Neural cell (in vitro differentiated cells): ENCODE measurements around the gene SOX12. TPM values are rescaled to one million over a fixed set of nuclear protein-coding genes. Genes with fewer than 3 reads are reported as not detected.

Source experiments
- H2AFZ ChIP-seq: fragments of 200-600, 300-800 bp; sonication (generic), shearing (Covaris generic); 2 replicates; pipeline ENCODE4 v1.6.0; 2014; ENCODE audit warnings: low read depth, mild to moderate bottlenecking, antibody characterized with exemption, low read length, moderate library complexity
- H3F3A ChIP-seq: fragments of 200-600 bp; shearing (Covaris generic); 2 replicates; pipeline ENCODE4 v1.6.1; 2016; ENCODE audit warnings: mild to moderate bottlenecking, moderate library complexity, mixed read lengths, antibody characterized with exemption, low read length; ENCODE audit not compliant: insufficient read depth, poor library complexity, severe bottlenecking
- H3K27ac ChIP-seq: fragments of 200-600, 300-800 bp; sonication (generic), shearing (Covaris generic); 2 replicates; pipeline ENCODE4 v1.5.1; 2014; ENCODE audit warnings: mild to moderate bottlenecking, low read length, moderate library complexity
- H3K27me3 ChIP-seq: fragments of 300-800, 200-600 bp; sonication (generic), shearing (Covaris generic); 2 replicates; pipeline ENCODE4 v1.6.0; 2014; ENCODE audit warnings: mild to moderate bottlenecking, low read depth, low read length, moderate library complexity; ENCODE audit not compliant: insufficient read depth
- H3K36me3 ChIP-seq: fragments of 300-800, 200-600 bp; sonication (generic), shearing (Covaris generic); 2 replicates; pipeline ENCODE4 v1.5.1; 2014; ENCODE audit warnings: mild to moderate bottlenecking, antibody characterized with exemption, low read length, moderate library complexity; ENCODE audit not compliant: insufficient read depth
- H3K4me2 ChIP-seq: fragments of 300-800, 200-600 bp; sonication (generic), shearing (Covaris generic); 2 replicates; pipeline ENCODE4 v1.6.0; 2014; ENCODE audit warnings: mild to moderate bottlenecking, low read length
- H3K4me3 ChIP-seq: fragments of 300-800, 200-600 bp; sonication (generic), shearing (Covaris generic); 2 replicates; pipeline ENCODE4 v1.5.1; 2014; ENCODE audit warnings: mild to moderate bottlenecking, low read length, moderate library complexity
- H3K79me2 ChIP-seq: fragments of 200-600 bp; shearing (Covaris generic); replicated peaks from 2 replicates; pipeline ENCODE4 v1.6.0; 2014; ENCODE audit warnings: mild to moderate bottlenecking, low read length, moderate library complexity; ENCODE audit not compliant: insufficient read depth
- H3K9ac ChIP-seq: fragments of 300-800, 200-600 bp; sonication (generic), shearing (Covaris generic); 2 replicates; pipeline ENCODE4 v1.6.1; 2016; ENCODE audit warnings: mild to moderate bottlenecking, low read length, mixed read lengths
- H3K9me2 ChIP-seq: fragments of 200-600 bp; shearing (Covaris generic); 2 replicates; pipeline ENCODE4 v1.6.1; 2016; ENCODE audit warnings: mild to moderate bottlenecking, low read length, mixed read lengths; ENCODE audit not compliant: insufficient read depth
- H3K9me3 ChIP-seq: fragments of 200-600, 300-800 bp; sonication (generic), shearing (Covaris generic); 2 replicates; pipeline ENCODE4 v1.6.1; 2016; ENCODE audit warnings: mild to moderate bottlenecking, mixed run types, low read length, moderate library complexity, mixed read lengths
- H4K20me1 ChIP-seq: fragments of 200-600 bp; shearing (Covaris generic); 2 replicates; pipeline ENCODE4 v1.6.1; 2016; ENCODE audit warnings: mild to moderate bottlenecking, mixed run types; ENCODE audit not compliant: insufficient read depth
- EP300 ChIP-seq: fragments of 450-650 bp; conservative IDR thresholded peaks from 2 replicates; pipeline ENCODE4 v1.6.1; 2014; ENCODE audit warnings: antibody characterized with exemption, mild to moderate bottlenecking, moderate library complexity; ENCODE audit not compliant: poor library complexity, severe bottlenecking
- EZH2 ChIP-seq: fragments of 200-600, 300-800 bp; shearing (Covaris generic), sonication (generic); IDR thresholded peaks from 2 replicates; pipeline ENCODE4 v1.6.1; 2014; ENCODE audit warnings: antibody characterized with exemption, low read length, borderline replicate concordance, mild to moderate bottlenecking; ENCODE audit not compliant: insufficient read depth, poor library complexity, severe bottlenecking
- MXI1 ChIP-seq: fragments of 450-650 bp; conservative IDR thresholded peaks from 2 replicates; pipeline ENCODE4 v1.6.1; 2014; ENCODE audit warnings: antibody characterized with exemption, mild to moderate bottlenecking; ENCODE audit not compliant: poor library complexity, severe bottlenecking
- POLR2AphosphoS5 ChIP-seq: IDR thresholded peaks from 2 replicates; pipeline ENCODE4 v1.6.1; 2012
- RAD21 ChIP-seq: fragments of 450-650 bp; conservative IDR thresholded peaks from 2 replicates; pipeline ENCODE4 v1.6.1; 2014; ENCODE audit warnings: antibody characterized with exemption, mild to moderate bottlenecking, moderate library complexity
- SMC3 ChIP-seq: fragments of 450-650 bp; conservative IDR thresholded peaks from 2 replicates; pipeline ENCODE4 v1.6.1; 2014; ENCODE audit warnings: antibody characterized with exemption, mild to moderate bottlenecking, moderate library complexity; ENCODE audit not compliant: poor library complexity
- TAF1 ChIP-seq: IDR thresholded peaks from 2 replicates; pipeline ENCODE4 v1.6.1; 2012; ENCODE audit warnings: low read depth
- polyA plus RNA-seq: library from polyadenylated mRNA; depleted of rRNA; stranded (reverse); fragments of >200 nt; gene quantifications from 2 replicates; pipeline ENCODE4 v1.2.3, GENCODE V29; 2014
- TF ChIP-seq, protein P1 (sequence below): fragments of 450-650 bp; IDR thresholded peaks from 2 replicates; pipeline ENCODE4 v1.5.1; 2014; ENCODE audit warnings: antibody characterized with exemption, mild to moderate bottlenecking, moderate library complexity; ENCODE audit not compliant: poor library complexity, severe bottlenecking
- TF ChIP-seq, protein P2 (sequence below): IDR thresholded peaks from 2 replicates; pipeline ENCODE4 v1.6.1; 2012; ENCODE audit warnings: borderline replicate concordance

SOX12 gene
- polyA plus RNA-seq, 1 donor from 2014 or later = 6.8 TPM

- Histone ChIP-seq H3K27me3 (no peaks in the 10 kb centered on the region), H3K4me3 (no peak overlapping the region), H2AFZ (no peak overlapping the region), H3K9ac (no peak overlapping the region), H3K9me2 (no peaks in the 10 kb centered on the region), H3K36me3 (no peaks in the 10 kb centered on the region), H4K20me1 (no peaks in the 10 kb centered on the region), H3K27ac (no peak overlapping the region), H3K4me2 (no peak overlapping the region), H3K79me2 (no peaks in the 10 kb centered on the region), H3F3A (no peaks in the 10 kb centered on the region), H3K9me3 (no peaks in the 10 kb centered on the region)
- TF ChIP-seq, protein P1, sequence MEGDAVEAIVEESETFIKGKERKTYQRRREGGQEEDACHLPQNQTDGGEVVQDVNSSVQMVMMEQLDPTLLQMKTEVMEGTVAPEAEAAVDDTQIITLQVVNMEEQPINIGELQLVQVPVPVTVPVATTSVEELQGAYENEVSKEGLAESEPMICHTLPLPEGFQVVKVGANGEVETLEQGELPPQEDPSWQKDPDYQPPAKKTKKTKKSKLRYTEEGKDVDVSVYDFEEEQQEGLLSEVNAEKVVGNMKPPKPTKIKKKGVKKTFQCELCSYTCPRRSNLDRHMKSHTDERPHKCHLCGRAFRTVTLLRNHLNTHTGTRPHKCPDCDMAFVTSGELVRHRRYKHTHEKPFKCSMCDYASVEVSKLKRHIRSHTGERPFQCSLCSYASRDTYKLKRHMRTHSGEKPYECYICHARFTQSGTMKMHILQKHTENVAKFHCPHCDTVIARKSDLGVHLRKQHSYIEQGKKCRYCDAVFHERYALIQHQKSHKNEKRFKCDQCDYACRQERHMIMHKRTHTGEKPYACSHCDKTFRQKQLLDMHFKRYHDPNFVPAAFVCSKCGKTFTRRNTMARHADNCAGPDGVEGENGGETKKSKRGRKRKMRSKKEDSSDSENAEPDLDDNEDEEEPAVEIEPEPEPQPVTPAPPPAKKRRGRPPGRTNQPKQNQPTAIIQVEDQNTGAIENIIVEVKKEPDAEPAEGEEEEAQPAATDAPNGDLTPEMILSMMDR = no peak
- TF ChIP-seq POLR2AphosphoS5 (no peak), SMC3 (no peak), TAF1 (no peak)
These were observed 48.0 kb downstream of the SOX12 start for GRCh38 chr20:373171-373890.

GRCh38 chr20:375265-375889 lies 50.0 kb downstream of the SOX12 start:
- no peak overlapping the region for H3K4me2 ChIP-seq

More at GRCh38 chr20:375265-375889, 50.0 kb downstream of the SOX12 start:
- H3K27me3 ChIP-seq = no peaks in the 10 kb centered on the region
- no peaks in the 10 kb centered on the region for H3K9me3 ChIP-seq
- H3K9ac ChIP-seq = no peak overlapping the region
- H3K36me3 ChIP-seq = no peaks in the 10 kb centered on the region
- no peaks in the 10 kb centered on the region for H4K20me1 ChIP-seq
- no peaks in the 10 kb centered on the region for H3F3A ChIP-seq
- H3K79me2 ChIP-seq = no peaks in the 10 kb centered on the region
- no peaks in the 10 kb centered on the region for H3K9me2 ChIP-seq
- no peak overlapping the region for H2AFZ ChIP-seq
- H3K27ac ChIP-seq = no peak overlapping the region
- TF ChIP-seq EP300 = no peak
- TF ChIP-seq, protein P2, sequence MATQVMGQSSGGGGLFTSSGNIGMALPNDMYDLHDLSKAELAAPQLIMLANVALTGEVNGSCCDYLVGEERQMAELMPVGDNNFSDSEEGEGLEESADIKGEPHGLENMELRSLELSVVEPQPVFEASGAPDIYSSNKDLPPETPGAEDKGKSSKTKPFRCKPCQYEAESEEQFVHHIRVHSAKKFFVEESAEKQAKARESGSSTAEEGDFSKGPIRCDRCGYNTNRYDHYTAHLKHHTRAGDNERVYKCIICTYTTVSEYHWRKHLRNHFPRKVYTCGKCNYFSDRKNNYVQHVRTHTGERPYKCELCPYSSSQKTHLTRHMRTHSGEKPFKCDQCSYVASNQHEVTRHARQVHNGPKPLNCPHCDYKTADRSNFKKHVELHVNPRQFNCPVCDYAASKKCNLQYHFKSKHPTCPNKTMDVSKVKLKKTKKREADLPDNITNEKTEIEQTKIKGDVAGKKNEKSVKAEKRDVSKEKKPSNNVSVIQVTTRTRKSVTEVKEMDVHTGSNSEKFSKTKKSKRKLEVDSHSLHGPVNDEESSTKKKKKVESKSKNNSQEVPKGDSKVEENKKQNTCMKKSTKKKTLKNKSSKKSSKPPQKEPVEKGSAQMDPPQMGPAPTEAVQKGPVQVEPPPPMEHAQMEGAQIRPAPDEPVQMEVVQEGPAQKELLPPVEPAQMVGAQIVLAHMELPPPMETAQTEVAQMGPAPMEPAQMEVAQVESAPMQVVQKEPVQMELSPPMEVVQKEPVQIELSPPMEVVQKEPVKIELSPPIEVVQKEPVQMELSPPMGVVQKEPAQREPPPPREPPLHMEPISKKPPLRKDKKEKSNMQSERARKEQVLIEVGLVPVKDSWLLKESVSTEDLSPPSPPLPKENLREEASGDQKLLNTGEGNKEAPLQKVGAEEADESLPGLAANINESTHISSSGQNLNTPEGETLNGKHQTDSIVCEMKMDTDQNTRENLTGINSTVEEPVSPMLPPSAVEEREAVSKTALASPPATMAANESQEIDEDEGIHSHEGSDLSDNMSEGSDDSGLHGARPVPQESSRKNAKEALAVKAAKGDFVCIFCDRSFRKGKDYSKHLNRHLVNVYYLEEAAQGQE = no peak
- no peak for TF ChIP-seq RAD21
- no peak for TF ChIP-seq MXI1
- TF ChIP-seq SMC3 = no peak
- TF ChIP-seq, protein P1 = no peak
- TF ChIP-seq POLR2AphosphoS5 = no peak
- no peak for TF ChIP-seq TAF1
- TF ChIP-seq EZH2 = no peak
- H3K4me3 ChIP-seq = no peak overlapping the region
